Measurements from ENCODE around the gene COBL. TPM values are rescaled to one million over a fixed set of nuclear protein-coding genes. Genes with fewer than 3 reads are reported as not detected.

Gene COBL
- total RNA-seq, 1 experiment from 2014 or later = 51.4 TPM

DNA sequence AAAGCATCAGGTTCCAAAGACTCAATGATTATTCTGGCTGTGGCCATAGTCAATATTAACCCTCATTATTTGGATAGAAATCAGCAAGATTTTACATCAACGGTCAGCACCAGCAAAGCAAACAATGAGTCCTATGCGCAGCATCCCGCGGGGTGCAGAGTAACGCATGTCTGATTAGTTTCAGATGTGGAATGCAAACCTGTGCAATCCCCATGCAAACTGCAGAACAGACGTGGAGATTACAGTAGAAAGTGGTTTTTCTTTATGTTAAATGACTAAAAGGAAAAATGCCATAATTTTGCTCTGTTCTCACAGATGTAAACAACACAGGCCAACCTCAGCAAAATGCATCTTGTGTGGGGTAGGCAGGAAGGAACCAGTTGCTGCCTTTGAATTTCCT lies 275.8 kb downstream of the COBL start:
- ChIA-PET CTCF (no interaction called here), POLR2A (ENCODE audit: unreplicated experiment) (no interaction called here)
- H3K9me2 ChIP-seq (ENCODE audit: insufficient read depth) = no peaks in the 10 kb centered on the region
- H3K79me2 ChIP-seq (ENCODE audit: low read depth) = 0 out of 2 replicates have a peak, but pooled peaks cover 3% of the 10 kb centered on the region
- H3K4me3 ChIP-seq = no peak overlapping the region
- peaks cover 8% of the 10 kb centered on the region; the same call in 1 of the 2 replicates for H3K36me3 ChIP-seq (ENCODE audit: low read depth)
- no peak for DNase-seq
- H3K4me1 ChIP-seq (replicated peaks; ENCODE audit: insufficient read depth) = peaks cover 14% of the 10 kb centered on the region
- no peak overlapping the region for H3K4me2 ChIP-seq
- H3K27me3 ChIP-seq (ENCODE audit: insufficient read depth, low read depth) = no peaks in the 10 kb centered on the region
- H4K20me1 ChIP-seq (ENCODE audit: insufficient read depth) = no peaks in the 10 kb centered on the region
- no TSS peak for BruUV-seq (replicated peaks)
- TF ChIP-seq, protein P1, sequence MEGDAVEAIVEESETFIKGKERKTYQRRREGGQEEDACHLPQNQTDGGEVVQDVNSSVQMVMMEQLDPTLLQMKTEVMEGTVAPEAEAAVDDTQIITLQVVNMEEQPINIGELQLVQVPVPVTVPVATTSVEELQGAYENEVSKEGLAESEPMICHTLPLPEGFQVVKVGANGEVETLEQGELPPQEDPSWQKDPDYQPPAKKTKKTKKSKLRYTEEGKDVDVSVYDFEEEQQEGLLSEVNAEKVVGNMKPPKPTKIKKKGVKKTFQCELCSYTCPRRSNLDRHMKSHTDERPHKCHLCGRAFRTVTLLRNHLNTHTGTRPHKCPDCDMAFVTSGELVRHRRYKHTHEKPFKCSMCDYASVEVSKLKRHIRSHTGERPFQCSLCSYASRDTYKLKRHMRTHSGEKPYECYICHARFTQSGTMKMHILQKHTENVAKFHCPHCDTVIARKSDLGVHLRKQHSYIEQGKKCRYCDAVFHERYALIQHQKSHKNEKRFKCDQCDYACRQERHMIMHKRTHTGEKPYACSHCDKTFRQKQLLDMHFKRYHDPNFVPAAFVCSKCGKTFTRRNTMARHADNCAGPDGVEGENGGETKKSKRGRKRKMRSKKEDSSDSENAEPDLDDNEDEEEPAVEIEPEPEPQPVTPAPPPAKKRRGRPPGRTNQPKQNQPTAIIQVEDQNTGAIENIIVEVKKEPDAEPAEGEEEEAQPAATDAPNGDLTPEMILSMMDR (conservative IDR thresholded peaks at IDR 0.05) = no peak
- no peak for TF ChIP-seq EZH2 (IDR thresholded peaks at IDR 0.05; ENCODE audit: low read depth)
- no peak overlapping the region for H2AFZ ChIP-seq
- peaks cover 11% of the 10 kb centered on the region; the same call in 1 of the 2 replicates for H3F3A ChIP-seq (ENCODE audit: insufficient read depth, low read depth)
- no peak overlapping the region for H3K27ac ChIP-seq
- intact Hi-C loops (cut with micrococcal nuclease; ENCODE audit: unreplicated experiment) = loop anchor here (10.0 kb wide), 1 partner anchor 596 kb away; no protein-coding TSS in a partner anchor
- no peaks in the 10 kb centered on the region for H3K9me3 ChIP-seq (ENCODE audit: insufficient read depth, low read depth)

DNA sequence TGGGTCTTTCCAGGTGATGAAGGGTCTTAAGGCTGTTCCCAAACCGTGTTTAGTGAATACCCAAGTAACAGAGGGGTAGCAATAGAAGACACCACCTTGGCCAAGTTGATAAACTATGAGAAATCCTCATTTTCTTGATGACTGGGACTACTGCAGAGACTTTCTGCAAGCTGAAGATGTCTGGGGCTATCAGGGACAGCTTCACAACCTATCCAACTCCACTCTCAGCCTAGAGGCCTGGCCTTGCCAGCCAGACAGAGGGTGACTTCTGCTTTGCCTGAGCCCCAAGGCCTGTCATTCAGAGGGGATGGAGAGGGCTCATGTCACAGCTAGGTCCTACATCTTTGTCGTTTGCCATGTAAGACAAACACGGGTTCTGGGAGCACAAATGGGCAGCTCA lies 278.0 kb downstream of the COBL start:
- DNase-seq = no peak
- H3K4me2 ChIP-seq = no peak overlapping the region
- H3K9me3 ChIP-seq (ENCODE audit: insufficient read depth, low read depth) = no peaks in the 10 kb centered on the region
- H3K79me2 ChIP-seq (ENCODE audit: low read depth) = no peaks in the 10 kb centered on the region
- no peak overlapping the region for H3K4me3 ChIP-seq
- intact Hi-C loops (cut with micrococcal nuclease; ENCODE audit: unreplicated experiment) = no loop called here
- CTCF ChIA-PET = no interaction called here
- BruUV-seq (replicated peaks) = no TSS peak
- no peaks in the 10 kb centered on the region for H3K9me2 ChIP-seq (ENCODE audit: insufficient read depth)
- H4K20me1 ChIP-seq (ENCODE audit: insufficient read depth) = no peaks in the 10 kb centered on the region
- no peak for TF ChIP-seq EZH2 (IDR thresholded peaks at IDR 0.05; ENCODE audit: low read depth)
- TF ChIP-seq, protein P1 (conservative IDR thresholded peaks at IDR 0.05) = no peak
- peaks cover 8% of the 10 kb centered on the region; the same call in 1 of the 2 replicates for H3F3A ChIP-seq (ENCODE audit: insufficient read depth, low read depth)
- peaks cover 11% of the 10 kb centered on the region; the same call in 1 of the 2 replicates for H3K4me1 ChIP-seq (replicated peaks; ENCODE audit: insufficient read depth)
- H3K27me3 ChIP-seq (ENCODE audit: insufficient read depth, low read depth) = no peaks in the 10 kb centered on the region
- POLR2A ChIA-PET (ENCODE audit: unreplicated experiment) = no interaction called here
- no peak overlapping the region for H3K27ac ChIP-seq
- peaks cover 8% of the 10 kb centered on the region; the same call in 1 of the 2 replicates for H3K36me3 ChIP-seq (ENCODE audit: low read depth)
- no peak overlapping the region for H2AFZ ChIP-seq

DNA sequence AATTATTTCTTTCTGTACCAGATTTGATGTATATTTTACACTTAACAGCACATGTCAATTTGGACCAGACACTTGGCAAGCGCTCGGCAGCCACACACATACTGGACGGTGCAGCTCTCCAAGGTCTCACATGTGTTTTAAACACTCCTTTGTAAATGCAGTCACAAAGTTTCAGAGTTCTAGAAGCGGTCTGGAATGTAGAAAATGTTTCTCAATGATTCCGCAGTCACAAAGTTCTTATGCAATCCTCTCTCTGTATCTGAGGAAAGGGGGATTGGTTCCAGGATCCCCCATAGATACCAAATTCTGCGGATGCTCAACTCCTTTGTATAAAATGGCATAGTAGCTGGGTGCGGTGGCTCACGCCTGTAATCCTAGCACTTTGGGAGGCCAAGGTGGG lies 280.9 kb downstream of the COBL start:
- Histone ChIP-seq H3F3A (ENCODE audit: insufficient read depth, low read depth) (peaks cover 13% of the 10 kb centered on the region; the same call in 1 of the 2 replicates), H3K4me1 (replicated peaks; ENCODE audit: insufficient read depth) (peaks cover 15% of the 10 kb centered on the region), H3K36me3 (ENCODE audit: low read depth) (no peaks in the 10 kb centered on the region; the same call in 1 of the 2 replicates), H3K9me2 (ENCODE audit: insufficient read depth) (no peaks in the 10 kb centered on the region), H3K9me3 (ENCODE audit: insufficient read depth, low read depth) (no peaks in the 10 kb centered on the region), H3K4me2 (no peak overlapping the region), H3K4me3 (no peak overlapping the region), H3K27me3 (ENCODE audit: insufficient read depth, low read depth) (no peaks in the 10 kb centered on the region), H3K27ac (no peak overlapping the region), H4K20me1 (ENCODE audit: insufficient read depth) (no peaks in the 10 kb centered on the region), H3K79me2 (ENCODE audit: low read depth) (no peaks in the 10 kb centered on the region), H2AFZ (no peak overlapping the region)
- ChIA-PET POLR2A (ENCODE audit: unreplicated experiment) (no interaction called here), CTCF (no interaction called here)
- intact Hi-C loops (cut with micrococcal nuclease; ENCODE audit: unreplicated experiment) = no loop called here
- TF ChIP-seq, protein P1 (conservative IDR thresholded peaks at IDR 0.05) = no peak
- no peak for TF ChIP-seq EZH2 (IDR thresholded peaks at IDR 0.05; ENCODE audit: low read depth)
- no TSS peak for BruUV-seq (replicated peaks)
- no peak for DNase-seq
